ENCODE results near the gene ULK4. TPM values are rescaled to one million over a fixed set of nuclear protein-coding genes. Genes with fewer than 3 reads are reported as not detected.

Gene ULK4
- total and polyA plus RNA-seq, 9 of the 15 experiments (the other 6 are each of a cell fraction or from before 2014, with no cell fraction given), result 3.0 to 5.9 (median 3.5) TPM

DNA sequence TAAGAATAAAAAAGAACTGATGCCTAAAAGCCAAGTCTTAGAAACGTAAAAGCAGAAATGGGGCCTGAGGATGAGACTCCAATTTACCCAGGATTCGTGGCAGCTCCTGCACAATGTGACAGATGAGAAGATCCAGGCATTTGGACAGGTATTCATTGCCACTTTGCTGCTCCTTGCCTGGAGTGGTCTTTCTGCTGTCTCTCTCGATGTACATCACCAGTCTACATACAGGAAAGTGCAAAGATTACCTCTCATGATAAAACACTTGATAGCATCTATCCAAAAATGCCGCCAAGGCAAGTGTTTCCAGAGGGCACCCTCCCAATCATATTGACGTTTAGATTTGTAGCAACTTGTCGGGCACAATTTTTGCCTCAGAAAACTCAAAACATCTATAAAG, 244.3 kb downstream of the ULK4 start:
- in situ Hi-C loops (cut with MboI) (no loop called here), intact Hi-C loops (cut with micrococcal nuclease) (no loop called here)
- WGBS (ENCODE audit: insufficient coverage, low coverage, missing lambda C conversion rate), result 2% methylated on average over 6 of the region's 6 CpGs

More for the DNA sequence above, 244.3 kb downstream of the ULK4 start:
- ChIA-PET POLR2A (no interaction called here), CTCF (ENCODE audit: low intra/inter-chr PET ratio) (no interaction called here)
- Histone ChIP-seq H3K79me2 (ENCODE audit: control insufficient read depth, insufficient read depth, low read length) (no peaks in the 10 kb centered on the region), H3K9me1 (ENCODE audit: control insufficient read depth, insufficient read depth, low read length) (no peaks in the 10 kb centered on the region), H3K36me3 (ENCODE audit: control insufficient read depth, insufficient read depth, low read length) (no peaks in the 10 kb centered on the region), H3K9ac (ENCODE audit: insufficient read depth in 1 of 2, low read depth in 2 of 2, low read length in 2 of 2) (no peak overlapping the region), H3K27me3 (ENCODE audit: control insufficient read depth in 2 of 2, insufficient read depth in 2 of 2, low read length in 2 of 2) (peaks cover 0 to 3% of the 10 kb centered on the region in 2 experiments; a peak in 2 of 5 replicates), H3K4me2 (ENCODE audit: insufficient read depth, low read length) (no peak overlapping the region), H3K4me1 (replicated peaks in 1 of 2; ENCODE audit: control insufficient read depth in 2 of 2, insufficient read depth in 2 of 2, low read length in 2 of 2) (no peaks in the 10 kb centered on the region), H4K20me1 (replicated peaks; ENCODE audit: control insufficient read depth, insufficient read depth, low read length) (no peaks in the 10 kb centered on the region), H2AFZ (ENCODE audit: low read depth, low read length) (no peak overlapping the region), H3K9me3 (replicated peaks; ENCODE audit: control insufficient read depth, insufficient read depth, low read depth, low read length) (no peaks in the 10 kb centered on the region), H3K4me3 (no peak overlapping the region), H3K27ac (ENCODE audit: extremely low read depth, low read depth, low read length) (no peak overlapping the region)
- DNase-seq (ENCODE audit: extremely low read depth in 1 of 4, low spot score in 3 of 4) (no peak), ATAC-seq (no peak), FAIRE-seq (no peak)
- BruUV-seq (replicated peaks), result no TSS peak
- TF ChIP-seq TRIM24 (IDR thresholded peaks at IDR 0.05) (no peak), VEZF1 (CRISPR knock-in tag; IDR thresholded peaks at IDR 0.05) (no peak), ZNF717 (CRISPR knock-in tag; IDR thresholded peaks at IDR 0.05) (no peak), ZNF695 (CRISPR knock-in tag; IDR thresholded peaks at IDR 0.05) (no peak), RBM14 (IDR thresholded peaks at IDR 0.05; ENCODE audit: borderline replicate concordance, insufficient read depth, low read depth, low read length) (no peak), TAL1 (IDR thresholded peaks at IDR 0.05) (no peak)

Measured in K562 (cell line).